Ovary (tissue), 3 donors: Measurements from ENCODE around the gene PKP3.

Experiments
- CTCF ChIP-seq, 3 donors: fragments of 450-650 bp in 2 of 3; fragments of 200-600 bp in 1 of 3; IDR thresholded peaks; one replicate each; pipeline versions ENCODE4 v1.5.1 to v1.8.0; 2016 to 2022; ENCODE audit warnings: antibody characterized with exemption in 3 of 3, mild to moderate bottlenecking in 1 of 3
- POLR2A ChIP-seq: fragments of 450-650 bp; IDR thresholded peaks from one replicate; pipeline ENCODE4 v1.6.1; 2017; ENCODE audit warnings: antibody characterized with exemption, mild to moderate bottlenecking, moderate library complexity
- donor health status: DM: no; HTN: no; CAD: no.

DNA sequence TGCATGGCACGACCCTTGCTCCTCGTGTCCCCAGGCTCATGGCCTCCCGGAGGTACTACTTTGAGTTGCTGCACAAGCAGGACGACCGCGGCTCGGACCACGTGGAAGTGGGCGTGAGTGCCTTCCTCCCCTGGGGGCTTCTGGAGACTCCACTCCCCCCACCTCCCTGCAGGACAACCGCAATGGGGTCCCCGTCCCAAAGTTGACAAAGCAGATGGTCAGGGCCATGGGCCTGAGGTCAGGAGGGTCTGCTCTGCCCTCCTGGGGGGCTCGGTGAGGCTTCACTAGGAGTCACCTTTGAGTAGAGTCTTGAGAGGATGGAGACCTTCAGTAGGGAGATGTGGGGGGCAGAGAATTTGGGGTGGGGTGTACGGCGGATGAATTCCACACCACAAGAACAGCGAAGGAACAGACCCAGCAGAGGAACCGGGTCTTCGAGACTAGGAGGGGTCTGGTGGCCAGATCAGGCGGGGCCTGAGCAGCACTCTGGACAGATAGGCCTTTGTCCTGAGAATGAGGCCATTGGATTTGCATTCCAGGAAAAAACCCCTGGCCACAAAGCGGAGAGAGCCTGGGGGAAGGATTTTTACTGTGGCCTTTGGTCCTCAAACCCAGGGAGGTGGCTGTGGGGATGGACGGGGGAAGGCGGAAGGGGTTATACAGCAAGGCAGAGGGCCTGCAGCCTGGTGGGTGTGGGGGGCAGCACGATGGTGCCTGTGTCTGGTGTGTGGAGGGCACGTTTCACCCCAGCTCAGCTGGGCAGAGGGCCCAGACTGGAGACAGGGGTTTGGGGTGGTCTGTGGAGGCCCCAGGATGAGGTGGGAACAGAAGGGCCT is 20.1 kb upstream of the PKP3 start:
- no peak for TF ChIP-seq CTCF (IDR thresholded peaks at IDR 0.05)
- TF ChIP-seq POLR2A: no peak
